Measurements from ENCODE around the gene SHFL. TPM values are rescaled to one million over a fixed set of nuclear protein-coding genes. Genes with fewer than 3 reads are reported as not detected.

Gene SHFL
- total RNA-seq, 4 donors from 2014 or later: 18.5 to 46.1 (median 32.6) TPM

GRCh38 chr19:10113964-10114650, 28.0 kb downstream of the SHFL start:
- intact Hi-C loops (cut with DNase I): loop anchor here (10.0 kb wide), 1 partner anchor 141 kb away; the partner anchor contains the start of gene MRPL4
- H3K4me1 ChIP-seq: peaks cover 5 to 6% of the 10 kb centered on the region in 2 donors
- no peak for DNase-seq
- no peak overlapping the region for H3K4me3 ChIP-seq (replicated peaks in 1 of 3)
- H3K36me3 ChIP-seq: peaks cover 55 to 63% of the 10 kb centered on the region in 2 donors
- H3K27ac ChIP-seq: no peak overlapping the region
- no peaks in the 10 kb centered on the region for H3K27me3 ChIP-seq
- WGBS, 2 donors: 87 to 96% methylated on average over 9 to 21 of the region's 43 CpGs
- H3K9me3 ChIP-seq: no peaks in the 10 kb centered on the region
- TF ChIP-seq POLR2A (IDR thresholded peaks at IDR 0.05) (no peak), CTCF (IDR thresholded peaks at IDR 0.05) (no peak)

- no peak for DNase-seq
- no peak for TF ChIP-seq POLR2A (IDR thresholded peaks at IDR 0.05)
- no peak for TF ChIP-seq CTCF (IDR thresholded peaks at IDR 0.05)
- H3K4me1 ChIP-seq: peaks cover 6 to 8% of the 10 kb centered on the region in 2 donors
- H3K9me3 ChIP-seq: no peaks in the 10 kb centered on the region
- 86% methylated on average over 16 to 23 of the region's 26 CpGs for WGBS, 2 donors
- H3K4me3 ChIP-seq (replicated peaks in 1 of 3): no peak overlapping the region
- H3K36me3 ChIP-seq: peaks cover 48 to 55% of the 10 kb centered on the region in 2 donors
- no peaks in the 10 kb centered on the region for H3K27me3 ChIP-seq
- no peak overlapping the region for H3K27ac ChIP-seq
- intact Hi-C loops (cut with DNase I): loop anchor here (10.0 kb wide), 1 partner anchor 140 kb away; the partner anchor contains the start of gene MRPL4
These were observed 28.7 kb downstream of the SHFL start for GRCh38 chr19:10114651-10115391.

GRCh38 chr19:10115392-10116084, 29.4 kb downstream of the SHFL start:
- TF ChIP-seq CTCF (IDR thresholded peaks at IDR 0.05) (no peak), POLR2A (IDR thresholded peaks at IDR 0.05) (no peak)
- Histone ChIP-seq H3K4me3 (replicated peaks in 1 of 3) (no peak overlapping the region), H3K9me3 (no peaks in the 10 kb centered on the region), H3K27me3 (no peaks in the 10 kb centered on the region), H3K27ac (no peak overlapping the region), H3K4me1 (peaks cover 6 to 13% of the 10 kb centered on the region in 2 donors), H3K36me3 (peaks cover 41 to 48% of the 10 kb centered on the region in 2 donors)
- DNase-seq: no peak
- WGBS, 2 donors: 89 to 91% methylated on average over 30 to 35 of the region's 45 CpGs
- intact Hi-C loops (cut with DNase I): loop anchor here (10.0 kb wide), 1 partner anchor 139 kb away; the partner anchor contains the start of gene MRPL4

GRCh38 chr19:10116085-10116865, 30.2 kb downstream of the SHFL start:
- no peaks in the 10 kb centered on the region for H3K27me3 ChIP-seq
- no peak for TF ChIP-seq CTCF (IDR thresholded peaks at IDR 0.05)
- TF ChIP-seq POLR2A (IDR thresholded peaks at IDR 0.05): no peak
- H3K27ac ChIP-seq: no peak overlapping the region
- DNase-seq: no peak
- peaks cover 34 to 41% of the 10 kb centered on the region in 2 donors for H3K36me3 ChIP-seq
- H3K4me1 ChIP-seq: peaks cover 7 to 16% of the 10 kb centered on the region in 2 donors
- H3K9me3 ChIP-seq: no peaks in the 10 kb centered on the region
- intact Hi-C loops (cut with DNase I): loop anchor here (10.0 kb wide), 1 partner anchor 139 kb away; the partner anchor contains the start of gene MRPL4
- H3K4me3 ChIP-seq (replicated peaks in 1 of 3): no peak overlapping the region
- 83 to 91% methylated on average over 6 to 27 of the region's 35 CpGs for WGBS, 2 donors
